GM12875 (cell line): Measurements from ENCODE around the gene RAB33A.

Experiments
- H3K4me3 ChIP-seq: one replicate; pipeline ENCODE4 v1.5.1; 2011; ENCODE audit warnings: low read depth, low read length, control low read depth
- TF ChIP-seq, protein P1 (sequence below): IDR thresholded peaks from 2 replicates; pipeline ENCODE4 v1.5.1; 2011; ENCODE audit warnings: low read depth, mild to moderate bottlenecking, control low read depth, inconsistent platforms, low read length, moderate library complexity, borderline replicate concordance; ENCODE audit not compliant: insufficient read depth

RAB33A gene

DNA sequence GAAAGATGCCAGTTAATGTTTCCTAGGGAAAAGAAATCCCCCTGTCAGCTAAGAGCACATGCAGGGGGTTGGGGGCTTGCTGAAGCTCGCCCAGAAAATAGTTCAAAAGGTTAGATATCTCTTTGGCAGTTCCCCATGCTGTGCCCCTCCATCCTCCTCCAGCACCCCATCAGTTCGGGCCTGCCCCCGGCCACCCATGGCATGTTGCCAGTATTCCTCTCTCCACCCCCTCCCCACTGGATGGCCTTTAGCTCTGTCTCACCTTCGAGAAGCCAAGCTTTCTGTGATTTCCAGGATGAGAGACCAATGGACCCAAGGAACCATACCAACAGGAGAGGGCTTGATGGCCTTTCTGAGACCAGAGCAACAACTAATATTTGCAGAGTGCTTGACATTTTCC lies 5.2 kb downstream of the RAB33A start:
- TF ChIP-seq, protein P1, sequence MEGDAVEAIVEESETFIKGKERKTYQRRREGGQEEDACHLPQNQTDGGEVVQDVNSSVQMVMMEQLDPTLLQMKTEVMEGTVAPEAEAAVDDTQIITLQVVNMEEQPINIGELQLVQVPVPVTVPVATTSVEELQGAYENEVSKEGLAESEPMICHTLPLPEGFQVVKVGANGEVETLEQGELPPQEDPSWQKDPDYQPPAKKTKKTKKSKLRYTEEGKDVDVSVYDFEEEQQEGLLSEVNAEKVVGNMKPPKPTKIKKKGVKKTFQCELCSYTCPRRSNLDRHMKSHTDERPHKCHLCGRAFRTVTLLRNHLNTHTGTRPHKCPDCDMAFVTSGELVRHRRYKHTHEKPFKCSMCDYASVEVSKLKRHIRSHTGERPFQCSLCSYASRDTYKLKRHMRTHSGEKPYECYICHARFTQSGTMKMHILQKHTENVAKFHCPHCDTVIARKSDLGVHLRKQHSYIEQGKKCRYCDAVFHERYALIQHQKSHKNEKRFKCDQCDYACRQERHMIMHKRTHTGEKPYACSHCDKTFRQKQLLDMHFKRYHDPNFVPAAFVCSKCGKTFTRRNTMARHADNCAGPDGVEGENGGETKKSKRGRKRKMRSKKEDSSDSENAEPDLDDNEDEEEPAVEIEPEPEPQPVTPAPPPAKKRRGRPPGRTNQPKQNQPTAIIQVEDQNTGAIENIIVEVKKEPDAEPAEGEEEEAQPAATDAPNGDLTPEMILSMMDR, result no peak
- H3K4me3 ChIP-seq, result no peak overlapping the region

DNA sequence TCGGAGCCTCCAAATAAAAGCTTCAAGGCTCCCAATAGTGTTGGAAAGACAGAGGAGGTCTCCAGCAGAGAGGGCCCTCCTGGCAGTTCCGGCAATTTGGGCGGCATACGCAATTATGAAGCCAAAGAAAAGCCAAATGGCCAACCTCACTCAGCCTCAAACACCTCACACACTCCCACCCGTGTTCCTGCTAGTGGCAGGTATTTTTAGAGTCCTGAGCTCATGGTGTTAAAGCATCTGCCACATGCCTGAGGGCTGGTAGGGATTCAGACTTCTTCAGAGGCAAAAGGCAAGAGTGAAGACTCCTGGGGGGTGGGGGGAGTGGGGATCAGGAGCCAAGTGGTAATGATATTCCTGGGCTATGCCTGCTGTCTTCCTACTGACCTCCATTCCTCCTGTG lies 7.4 kb downstream of the RAB33A start:
- no peak overlapping the region for H3K4me3 ChIP-seq
- TF ChIP-seq, protein P1, result no peak

DNA sequence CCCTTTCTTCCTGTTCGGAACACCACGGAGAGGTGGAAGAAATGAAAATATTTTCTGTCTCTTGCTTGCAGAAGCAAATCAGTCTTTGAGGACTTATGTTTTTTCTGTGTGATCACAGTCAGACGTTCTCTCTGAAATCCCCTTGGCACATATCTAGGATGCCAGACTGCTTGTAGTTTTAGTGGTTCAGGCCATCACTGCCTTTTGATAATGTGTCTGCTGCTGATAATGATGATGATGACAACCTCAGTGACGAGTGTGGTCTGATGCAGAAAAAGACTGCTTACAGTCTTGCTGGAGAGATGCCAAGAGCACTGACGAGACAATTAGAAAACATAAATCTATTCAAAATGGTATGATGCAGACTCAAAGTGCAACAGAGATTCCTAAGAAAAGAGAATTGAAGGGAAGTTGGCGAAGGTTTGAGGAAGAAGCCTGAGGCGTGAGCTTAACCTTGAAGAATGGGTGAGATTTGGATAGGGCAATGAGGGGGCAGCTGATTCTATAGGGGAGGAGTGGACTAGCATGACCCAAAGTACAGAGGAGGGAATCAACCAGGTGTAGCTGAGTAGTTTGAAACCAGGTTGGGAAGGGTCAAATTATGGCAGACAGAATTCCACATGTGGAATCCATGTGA lies 7.9 kb downstream of the RAB33A start:
- no peak overlapping the region for H3K4me3 ChIP-seq
- TF ChIP-seq, protein P1, result no peak

DNA sequence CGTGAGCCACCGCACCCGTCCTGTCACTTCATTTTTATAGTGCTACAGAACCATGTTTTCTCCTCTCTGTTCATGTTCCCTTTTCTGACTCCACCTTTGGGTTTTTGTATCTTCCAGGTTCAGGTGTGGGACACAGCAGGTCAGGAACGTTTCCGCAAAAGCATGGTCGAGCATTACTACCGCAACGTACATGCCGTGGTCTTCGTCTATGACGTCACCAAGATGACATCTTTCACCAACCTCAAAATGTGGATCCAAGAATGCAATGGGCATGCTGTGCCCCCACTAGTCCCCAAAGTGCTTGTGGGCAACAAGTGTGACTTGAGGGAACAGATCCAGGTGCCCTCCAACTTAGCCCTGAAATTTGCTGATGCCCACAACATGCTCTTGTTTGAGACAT lies 12.4 kb downstream of the RAB33A start:
- no peak overlapping the region for H3K4me3 ChIP-seq
- TF ChIP-seq, protein P1, result no peak

DNA sequence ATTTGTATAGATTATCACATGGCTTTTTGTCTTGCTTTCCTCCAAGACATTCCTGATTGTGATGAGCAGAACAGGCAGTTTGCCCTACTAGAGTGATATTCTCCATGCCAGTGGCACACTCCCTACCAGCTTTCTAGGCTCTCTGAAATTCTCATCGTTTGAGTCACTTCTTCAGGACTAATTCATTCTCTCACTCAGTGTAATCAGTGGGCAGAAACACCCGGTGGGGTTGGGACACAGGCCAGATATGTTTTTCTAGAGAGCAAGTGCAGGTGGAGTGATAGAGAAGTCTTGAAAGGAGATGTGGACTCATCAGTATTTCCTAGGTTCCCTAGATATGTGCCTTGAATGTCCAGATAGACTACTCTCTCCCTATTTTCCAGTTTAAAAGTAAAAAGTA lies 13.1 kb downstream of the RAB33A start:
- TF ChIP-seq, protein P1, result no peak
- no peak overlapping the region for H3K4me3 ChIP-seq

DNA sequence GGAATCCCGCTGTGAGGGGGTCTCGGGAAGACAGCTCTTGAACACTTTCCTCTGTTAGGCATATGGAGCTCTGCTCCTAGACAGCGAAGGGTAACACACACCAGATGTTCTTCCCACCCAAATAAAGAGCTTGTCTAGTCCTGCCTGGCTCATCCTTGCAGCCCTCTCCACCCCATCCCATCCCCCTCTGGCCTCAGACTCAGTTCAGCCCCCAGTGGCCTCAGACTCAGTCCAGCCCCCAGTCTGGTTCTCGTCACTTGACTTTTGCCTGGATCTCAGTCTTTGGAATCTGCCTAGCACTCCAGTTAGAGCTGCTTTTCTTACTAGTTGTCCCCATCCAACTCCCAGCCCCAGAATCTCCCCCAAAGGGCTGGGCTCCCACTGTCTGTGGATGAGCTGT lies 14.9 kb downstream of the RAB33A start:
- TF ChIP-seq, protein P1, result no peak
- H3K4me3 ChIP-seq, result no peak overlapping the region

DNA sequence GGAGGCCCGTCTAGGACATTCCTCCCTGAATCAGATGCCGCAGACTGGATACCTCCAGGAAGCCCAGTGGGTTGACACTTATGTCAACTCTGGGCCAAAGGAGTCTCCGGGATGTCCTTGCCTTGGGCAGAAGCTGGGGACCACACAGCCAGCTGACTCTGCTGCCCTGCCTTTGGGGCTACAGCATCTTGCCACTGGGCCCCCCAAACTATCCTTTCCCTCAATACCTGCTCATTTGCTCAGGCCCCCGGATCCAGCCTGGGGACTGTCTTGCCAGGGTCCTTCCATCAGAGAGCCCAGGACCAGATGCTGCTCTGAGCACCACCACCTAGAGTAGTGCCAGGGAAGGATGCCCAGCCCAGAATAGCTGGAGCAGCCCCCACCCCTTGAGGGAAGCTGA lies 19.0 kb downstream of the RAB33A start:
- no peak overlapping the region for H3K4me3 ChIP-seq
- TF ChIP-seq, protein P1, result no peak
